NK-92 treated with Interleukin-12 subunit alpha and Interleukin-12 subunit beta, amount 100 ng/mL, for 24 hours (cell line): Measurements from ENCODE around the gene GBX1.

Source experiments
- DNase-seq: peaks from one replicate; lab custom pipeline; 2025; lab: John Stamatoyannopoulos, UW

Gene GBX1

DNA sequence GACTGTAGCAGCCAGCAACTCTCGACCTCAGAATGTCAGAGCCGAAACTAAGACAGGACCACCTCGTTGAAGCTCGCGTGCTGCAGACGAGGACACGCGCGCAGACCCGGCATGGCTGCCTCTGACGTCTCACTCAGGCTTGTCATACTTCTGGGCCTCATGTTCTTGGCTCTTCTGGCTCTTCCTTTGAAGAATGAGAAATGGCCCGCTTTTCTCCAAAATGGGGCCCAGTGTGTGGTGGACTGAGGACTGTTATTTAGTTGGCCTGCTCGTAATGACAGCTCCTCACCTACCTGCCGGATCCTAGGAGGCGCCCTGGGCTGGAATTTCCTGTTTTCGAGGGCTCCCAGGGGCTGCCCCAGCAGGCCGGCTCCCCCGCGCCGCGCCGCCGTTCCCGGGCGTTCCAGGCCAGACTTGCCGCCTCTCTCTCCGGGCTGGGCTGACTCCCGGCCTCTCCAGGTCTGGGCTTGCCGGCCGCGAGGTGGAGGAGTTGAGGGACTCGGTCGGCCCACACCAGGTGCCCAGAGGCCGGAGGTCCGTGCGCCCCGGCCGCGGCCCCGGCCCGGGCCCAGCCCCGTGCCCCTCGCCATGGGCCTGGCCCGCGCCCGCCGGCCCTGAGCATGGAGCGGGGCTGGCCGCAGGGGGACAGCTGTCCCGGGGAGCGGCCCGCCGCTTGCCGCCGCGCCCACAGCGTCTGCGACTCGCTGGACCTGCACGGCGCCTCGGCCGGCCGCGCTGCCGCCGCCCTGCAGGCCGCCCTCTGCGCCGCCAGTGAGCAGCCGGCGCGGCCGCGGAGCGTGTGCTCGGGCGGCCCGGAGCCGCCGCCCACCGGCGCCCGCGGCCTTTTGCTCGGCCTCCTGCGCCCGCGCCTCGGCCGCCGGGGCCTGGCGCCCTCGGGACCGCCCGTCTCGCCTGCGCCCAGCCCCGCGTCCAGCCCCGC, 53.1 kb downstream of the GBX1 start:
- DNase-seq: no peak

- DNase-seq: no peak
Observed at GRCh38 chr7:151113344-151114150, 53.9 kb downstream of the GBX1 start.

DNA sequence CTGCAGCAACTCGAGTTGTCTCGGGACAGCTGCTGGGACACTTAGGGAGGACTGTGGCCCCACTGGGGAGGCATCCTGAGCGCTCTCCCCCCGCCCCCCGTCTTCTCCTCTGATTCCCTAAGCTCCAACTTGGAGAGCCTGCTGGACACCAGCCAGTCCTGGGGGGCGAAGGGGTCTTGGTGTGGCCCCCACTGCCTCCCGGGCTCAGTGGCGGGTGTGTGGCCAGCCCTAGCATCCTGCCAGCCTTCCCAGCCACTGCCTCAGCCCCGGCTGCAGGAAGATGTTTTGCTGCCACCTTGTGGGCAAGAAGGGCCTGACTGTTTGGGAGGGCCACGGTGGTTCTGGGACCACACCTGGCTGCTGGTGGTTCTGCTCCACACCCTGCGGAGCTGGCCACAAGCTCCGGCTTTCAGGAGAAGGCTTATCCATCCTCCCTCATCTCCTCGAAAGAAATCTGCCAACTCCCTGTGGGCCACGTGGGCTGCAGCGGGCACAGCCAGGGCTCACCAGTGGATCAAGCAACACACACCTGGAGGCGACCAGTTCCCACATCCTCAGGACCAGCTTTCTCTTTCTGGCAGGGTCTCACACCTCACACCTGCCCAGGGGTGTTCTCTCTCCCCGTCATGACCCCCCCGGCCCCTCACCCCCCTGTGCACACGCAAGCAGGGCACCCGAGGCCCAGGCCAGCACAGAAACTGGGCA, 56.4 kb downstream of the GBX1 start:
- DNase-seq: peak; percentile 44

- no peak for DNase-seq
Observed at GRCh38 chr7:151110236-151110940, 57.1 kb downstream of the GBX1 start.

DNA sequence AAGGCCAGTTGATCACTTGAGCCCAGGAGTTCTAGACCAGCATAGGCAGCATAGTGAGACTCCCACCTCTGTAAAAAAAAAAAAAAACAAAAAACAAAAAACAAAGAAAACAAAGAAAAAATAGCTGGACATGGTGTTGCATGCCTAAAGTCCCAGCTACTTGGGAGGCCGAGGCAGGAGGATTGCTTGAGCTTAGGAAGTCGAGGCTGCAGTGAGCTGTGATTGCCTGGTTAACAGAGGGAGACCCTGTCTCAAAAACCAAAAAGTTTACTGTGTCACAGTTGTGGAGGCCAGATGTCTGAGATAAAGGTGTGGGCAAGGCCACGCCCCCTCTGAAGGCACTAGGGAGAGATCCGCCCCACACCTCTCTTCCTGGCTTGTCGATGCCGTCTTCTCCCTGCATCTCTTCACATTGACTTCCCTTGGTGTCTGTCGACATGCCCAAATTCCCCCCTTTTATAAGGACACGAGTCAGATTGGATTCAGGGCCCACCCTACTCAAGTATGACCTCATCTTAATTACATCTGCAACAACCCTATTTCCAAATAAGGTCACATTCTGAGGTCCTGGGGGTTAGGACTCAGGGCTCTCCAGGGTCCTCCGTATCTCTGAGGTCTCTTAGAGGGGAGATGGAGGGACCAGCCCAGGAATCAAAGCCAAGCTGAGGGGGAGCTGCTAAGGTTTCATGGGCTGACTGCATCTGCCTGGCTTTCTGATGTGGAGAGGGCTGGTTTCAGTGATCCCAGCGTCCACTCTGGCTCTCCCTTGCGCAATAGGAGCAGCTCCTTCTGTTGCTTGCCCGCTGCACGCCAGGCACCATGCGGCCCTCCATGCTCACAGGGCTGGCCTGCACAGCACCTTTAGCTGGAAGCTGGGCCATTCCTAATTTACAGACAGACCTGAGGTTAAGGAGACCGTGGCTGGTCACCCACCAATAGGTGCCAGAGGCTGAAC, 58.1 kb downstream of the GBX1 start:
- DNase-seq: no peak

- no peak for DNase-seq
Observed at GRCh38 chr7:151107882-151108281, 59.6 kb downstream of the GBX1 start.

GRCh38 chr7:151104411-151105235, 62.9 kb downstream of the GBX1 start:
- no peak for DNase-seq

GRCh38 chr7:151103973-151104372, 63.5 kb downstream of the GBX1 start:
- no peak for DNase-seq

DNA sequence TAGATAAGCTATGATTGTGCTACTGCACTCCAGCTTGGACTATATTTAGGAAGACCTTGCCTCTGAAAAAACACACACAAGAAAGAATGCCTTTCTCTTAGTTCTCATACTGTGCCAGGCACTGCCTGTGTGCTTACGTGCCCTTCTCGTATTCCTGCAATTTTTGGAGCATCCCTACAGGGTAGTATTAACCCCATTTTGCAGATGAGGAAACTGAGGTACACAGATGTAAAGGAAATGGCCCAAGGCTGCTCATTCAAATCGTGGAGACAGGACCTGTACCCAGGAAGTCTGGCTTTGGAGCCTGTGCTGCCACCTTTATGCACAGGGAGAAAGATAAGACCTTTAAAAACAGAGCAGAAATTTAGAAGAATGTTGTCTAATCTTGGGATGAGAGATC, 64.5 kb downstream of the GBX1 start:
- DNase-seq: no peak

GRCh38 chr7:151101621-151102396, 65.7 kb downstream of the GBX1 start:
- DNase-seq: no peak

DNA sequence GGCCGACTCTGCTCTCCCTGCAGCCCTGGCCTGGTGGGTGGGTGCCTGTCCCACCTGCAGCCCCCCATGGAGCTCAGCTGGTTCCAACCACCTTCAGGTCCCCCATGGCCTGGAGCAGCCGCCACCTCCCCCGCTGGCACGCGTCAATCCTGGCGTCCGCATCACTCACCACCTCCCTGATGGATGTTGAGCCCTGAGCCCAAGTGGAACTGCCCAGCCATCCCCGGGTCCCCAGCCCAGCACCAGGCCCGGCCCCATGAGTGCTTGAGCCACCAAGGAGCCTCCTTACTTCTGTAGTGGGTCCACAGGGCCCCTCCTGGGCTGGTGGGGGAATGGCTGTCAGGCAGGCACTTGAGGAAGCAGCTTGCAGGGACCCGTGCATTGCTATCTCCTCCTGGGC, 66.6 kb downstream of the GBX1 start:
- no peak for DNase-seq

GRCh38 chr7:151099486-151100211, 67.8 kb downstream of the GBX1 start:
- no peak for DNase-seq
